ENCODE results near the gene ZNF584. TPM values are rescaled to one million over a fixed set of nuclear protein-coding genes. Genes with fewer than 3 reads are reported as not detected.
A peak's percentile ranks its signal among the peaks of the same experiment; 100 is the strongest.

ZNF584 gene
- total and polyA plus RNA-seq, 10 of the 15 experiments (the other 5 are each of a cell fraction or from before 2014, with no cell fraction given): 2.0 to 10.7 (median 6.3) TPM

DNA sequence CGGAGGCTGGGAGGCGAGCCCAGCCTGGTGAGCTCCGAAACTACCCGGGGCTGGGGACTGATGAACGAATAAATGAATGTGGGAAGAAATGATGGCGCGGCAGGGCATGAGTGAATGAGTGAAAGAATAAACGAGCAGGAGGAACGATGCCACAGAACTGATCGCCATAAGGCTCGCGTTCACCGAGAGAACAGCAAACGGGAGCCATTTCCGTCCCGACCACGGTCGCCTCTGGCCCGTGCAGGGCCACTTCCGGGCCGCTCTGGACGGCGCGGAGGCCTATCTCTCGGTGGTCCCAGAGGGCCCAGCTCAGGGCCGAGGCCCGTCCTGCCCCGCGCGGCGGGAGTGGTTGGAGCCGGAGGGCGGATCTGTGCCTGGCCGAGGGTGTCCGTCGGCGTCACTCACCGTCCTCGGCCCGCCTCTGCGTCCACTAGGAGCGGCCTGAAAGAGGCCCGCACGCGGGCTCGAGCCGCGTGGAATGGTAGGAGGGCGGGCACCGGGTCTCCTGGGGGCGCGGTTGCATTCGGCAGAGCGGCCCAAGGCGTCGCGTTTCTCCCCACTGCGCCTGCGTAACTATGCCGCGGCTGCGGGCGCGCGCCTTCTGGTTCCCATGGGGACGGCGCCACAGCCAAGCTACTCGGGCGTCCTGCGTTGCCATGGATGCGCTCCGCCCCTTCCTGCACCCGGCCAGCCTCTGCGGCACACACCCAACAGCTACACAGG, 46.0 kb upstream of the ZNF584 start, which contains the start of gene ZNF497 (continued):
- TF ChIP-seq, protein P1, sequence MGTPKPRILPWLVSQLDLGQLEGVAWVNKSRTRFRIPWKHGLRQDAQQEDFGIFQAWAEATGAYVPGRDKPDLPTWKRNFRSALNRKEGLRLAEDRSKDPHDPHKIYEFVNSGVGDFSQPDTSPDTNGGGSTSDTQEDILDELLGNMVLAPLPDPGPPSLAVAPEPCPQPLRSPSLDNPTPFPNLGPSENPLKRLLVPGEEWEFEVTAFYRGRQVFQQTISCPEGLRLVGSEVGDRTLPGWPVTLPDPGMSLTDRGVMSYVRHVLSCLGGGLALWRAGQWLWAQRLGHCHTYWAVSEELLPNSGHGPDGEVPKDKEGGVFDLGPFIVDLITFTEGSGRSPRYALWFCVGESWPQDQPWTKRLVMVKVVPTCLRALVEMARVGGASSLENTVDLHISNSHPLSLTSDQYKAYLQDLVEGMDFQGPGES (IDR thresholded peaks at IDR 0.05): 0 out of 2 replicates have a peak, but pooled peaks have one; percentile 30
- TF ChIP-seq FOXM1 (IDR thresholded peaks at IDR 0.05; ENCODE audit: low read depth, low read length) (no peak), CHD2 (IDR thresholded peaks at IDR 0.05; ENCODE audit: borderline replicate concordance, low read depth, low read length) (no peak), POLR2A (IDR thresholded peaks at IDR 0.05; ENCODE audit: low read depth, low read length) (peak; percentile 78), ETV6 (conservative IDR thresholded peaks at IDR 0.05 in 1 of 2, IDR thresholded peaks at IDR 0.05 in 1 of 2; ENCODE audit: borderline replicate concordance in 1 of 2, low read depth in 1 of 2) (no peak), SPI1 (IDR thresholded peaks at IDR 0.05; ENCODE audit: borderline replicate concordance, insufficient read depth, low read depth, low read length) (no peak), CBFB (IDR thresholded peaks at IDR 0.05; ENCODE audit: low read depth) (0 out of 2 replicates have a peak, but pooled peaks have one; percentile 45), RAD21 (IDR thresholded peaks at IDR 0.05; ENCODE audit: insufficient read depth, low read depth, low read length) (no peak), SIX5 (IDR thresholded peaks at IDR 0.05; ENCODE audit: low read depth, low read length, severe bottlenecking) (peak; percentile 38), SIN3A (IDR thresholded peaks at IDR 0.05; ENCODE audit: low read depth, low read length) (peak; percentile 100), EGR1 (IDR thresholded peaks at IDR 0.05; ENCODE audit: borderline replicate concordance in 1 of 2, low read depth in 2 of 2, low read length in 2 of 2) (peak in 1 of 2 experiments; percentile 59; a peak in 2 of 3 replicates), POLR2AphosphoS2 (IDR thresholded peaks at IDR 0.05; ENCODE audit: low read depth, low read length) (peak; percentile 31; the same call in 1 of the 2 replicates), MLLT1 (IDR thresholded peaks at IDR 0.05) (peak; percentile 91), MYC (IDR thresholded peaks at IDR 0.05; ENCODE audit: insufficient read depth, insufficient read length, insufficient replicate concordance, low read length, severe bottlenecking) (peak; percentile 81), BCLAF1 (IDR thresholded peaks at IDR 0.05) (no peak), BRCA1 (IDR thresholded peaks at IDR 0.05; ENCODE audit: low read depth, low read length) (0 out of 2 replicates have a peak, but pooled peaks have one; percentile 4), NR2C2 (IDR thresholded peaks at IDR 0.05; ENCODE audit: borderline replicate concordance, control insufficient read depth, insufficient read length, low read depth) (no peak), SREBF1 (IDR thresholded peaks at IDR 0.05; ENCODE audit: low read length) (no peak)
- TF ChIP-seq, protein P2, sequence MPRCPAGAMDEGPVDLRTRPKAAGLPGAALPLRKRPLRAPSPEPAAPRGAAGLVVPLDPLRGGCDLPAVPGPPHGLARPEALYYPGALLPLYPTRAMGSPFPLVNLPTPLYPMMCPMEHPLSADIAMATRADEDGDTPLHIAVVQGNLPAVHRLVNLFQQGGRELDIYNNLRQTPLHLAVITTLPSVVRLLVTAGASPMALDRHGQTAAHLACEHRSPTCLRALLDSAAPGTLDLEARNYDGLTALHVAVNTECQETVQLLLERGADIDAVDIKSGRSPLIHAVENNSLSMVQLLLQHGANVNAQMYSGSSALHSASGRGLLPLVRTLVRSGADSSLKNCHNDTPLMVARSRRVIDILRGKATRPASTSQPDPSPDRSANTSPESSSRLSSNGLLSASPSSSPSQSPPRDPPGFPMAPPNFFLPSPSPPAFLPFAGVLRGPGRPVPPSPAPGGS (IDR thresholded peaks at IDR 0.05; ENCODE audit: borderline replicate concordance, insufficient read depth, low read depth, low read length, poor library complexity, severe bottlenecking): no peak
- TF ChIP-seq, protein P3, sequence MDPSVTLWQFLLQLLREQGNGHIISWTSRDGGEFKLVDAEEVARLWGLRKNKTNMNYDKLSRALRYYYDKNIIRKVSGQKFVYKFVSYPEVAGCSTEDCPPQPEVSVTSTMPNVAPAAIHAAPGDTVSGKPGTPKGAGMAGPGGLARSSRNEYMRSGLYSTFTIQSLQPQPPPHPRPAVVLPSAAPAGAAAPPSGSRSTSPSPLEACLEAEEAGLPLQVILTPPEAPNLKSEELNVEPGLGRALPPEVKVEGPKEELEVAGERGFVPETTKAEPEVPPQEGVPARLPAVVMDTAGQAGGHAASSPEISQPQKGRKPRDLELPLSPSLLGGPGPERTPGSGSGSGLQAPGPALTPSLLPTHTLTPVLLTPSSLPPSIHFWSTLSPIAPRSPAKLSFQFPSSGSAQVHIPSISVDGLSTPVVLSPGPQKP (IDR thresholded peaks at IDR 0.05; ENCODE audit: low read depth, low read length): peak; percentile 88
